Kidney epithelial cell (primary cell): ENCODE data around the gene CCDC57. TPM values are rescaled to one million over a fixed set of nuclear protein-coding genes. Genes with fewer than 3 reads are reported as not detected.

Experiments
- DNase-seq: peaks from one replicate; pipeline ENCODE4 v3.0.0-alpha.2; 2010; ENCODE audit warnings: low read depth
- H3K27me3 ChIP-seq: 2 replicates; pipeline ENCODE4 v1.6.0; 2011; ENCODE audit warnings: low read length; ENCODE audit not compliant: control insufficient read depth, insufficient read depth
- H3K36me3 ChIP-seq: 2 replicates; pipeline ENCODE4 v1.5.1; 2011; ENCODE audit warnings: low read length; ENCODE audit not compliant: control insufficient read depth, insufficient read depth
- H3K4me3 ChIP-seq: 2 replicates; pipeline ENCODE4 v1.5.1; 2011; ENCODE audit warnings: low read depth, mild to moderate bottlenecking, control low read depth, low read length
- CTCF ChIP-seq: IDR thresholded peaks from 2 replicates; pipeline ENCODE4 v1.5.1; 2011; ENCODE audit warnings: mild to moderate bottlenecking, moderate library complexity, low read length, control low read depth, inconsistent platforms; ENCODE audit not compliant: insufficient read depth, poor library complexity, severe bottlenecking
- total RNA-seq: library from RNA; depleted of rRNA; stranded (reverse); fragments of >200 nt; gene quantifications from 2 replicates; pipeline ENCODE4 v1.2.3, GENCODE V29; 2015

CCDC57 gene
- total RNA-seq, 1 donor from 2014 or later = 25.5 TPM

- H3K4me3 ChIP-seq = no peak overlapping the region
- DNase-seq = no peak
- peaks cover 9% of the 10 kb centered on the region for H3K36me3 ChIP-seq
- no peak for TF ChIP-seq CTCF
- H3K27me3 ChIP-seq = no peaks in the 10 kb centered on the region
Measured at GRCh38 chr17:82092628-82092994, 120.0 kb downstream of the CCDC57 start.

GRCh38 chr17:82092094-82092586, 120.5 kb downstream of the CCDC57 start:
- no peak for DNase-seq
- Histone ChIP-seq H3K4me3 (no peak overlapping the region), H3K36me3 (peaks cover 7% of the 10 kb centered on the region), H3K27me3 (no peaks in the 10 kb centered on the region)
- TF ChIP-seq CTCF = no peak

- TF ChIP-seq CTCF = no peak
- DNase-seq = no peak
- no peaks in the 10 kb centered on the region for H3K27me3 ChIP-seq
- H3K36me3 ChIP-seq = peaks cover 7% of the 10 kb centered on the region
- H3K4me3 ChIP-seq = no peak overlapping the region
Measured at GRCh38 chr17:82091264-82092066, 121.2 kb downstream of the CCDC57 start.

- Histone ChIP-seq H3K27me3 (no peaks in the 10 kb centered on the region), H3K36me3 (peaks cover 6% of the 10 kb centered on the region), H3K4me3 (no peak overlapping the region)
- no peak for DNase-seq
- TF ChIP-seq CTCF = no peak
Measured at GRCh38 chr17:82090549-82091263, 121.9 kb downstream of the CCDC57 start.

- no peak for TF ChIP-seq CTCF
- DNase-seq = no peak
- peaks cover 7% of the 10 kb centered on the region for H3K36me3 ChIP-seq
- no peak overlapping the region for H3K4me3 ChIP-seq
- no peaks in the 10 kb centered on the region for H3K27me3 ChIP-seq
Measured at GRCh38 chr17:82089723-82090548, 122.7 kb downstream of the CCDC57 start.
